Stimulated activated CD8-positive, alpha-beta memory T cell treated with anti-CD3 and anti-CD28 coated beads, Interleukin-12 subunit alpha, Interleukin-12 subunit beta, amount 100 ng/mL, for 1 hour (primary cell): Measurements from ENCODE around the gene COL9A3.

Source experiments
- DNase-seq: peaks from one replicate; pipeline ENCODE4 v3.0.0-alpha.2; 2020; ENCODE audit warnings: low read depth

The COL9A3 gene

GRCh38 chr20:62816884-62817873, at the start of gene COL9A3:
Gene COL9A3 (plus strand): TSS chr20:62817050. CDS start chr20:62817065, 15 bp downstream.
- no peak for DNase-seq

GRCh38 chr20:62768234-62768546, 48.7 kb upstream of the COL9A3 start:
- no peak for DNase-seq

GRCh38 chr20:62768551-62769287, 48.1 kb upstream of the COL9A3 start:
- no peak for DNase-seq

- DNase-seq: no peak
Measured at GRCh38 chr20:62769346-62770071, 47.3 kb upstream of the COL9A3 start.

- no peak for DNase-seq
Measured at GRCh38 chr20:62770111-62770910, 46.5 kb upstream of the COL9A3 start.

GRCh38 chr20:62770916-62771315, 45.9 kb upstream of the COL9A3 start:
- DNase-seq: no peak

- no peak for DNase-seq
Measured at GRCh38 chr20:62771396-62772102, 45.3 kb upstream of the COL9A3 start.

GRCh38 chr20:62772103-62772611, 44.7 kb upstream of the COL9A3 start:
- no peak for DNase-seq

- no peak for DNase-seq
Measured at GRCh38 chr20:62772619-62772989, 44.2 kb upstream of the COL9A3 start.

GRCh38 chr20:62772990-62773844, 43.6 kb upstream of the COL9A3 start:
- DNase-seq: no peak

- no peak for DNase-seq
Measured at GRCh38 chr20:62773845-62774714, 42.8 kb upstream of the COL9A3 start.

GRCh38 chr20:62774762-62775161, 42.1 kb upstream of the COL9A3 start:
- no peak for DNase-seq

GRCh38 chr20:62775206-62775605, 41.6 kb upstream of the COL9A3 start:
- DNase-seq: no peak

GRCh38 chr20:62776035-62776691, 40.7 kb upstream of the COL9A3 start:
- no peak for DNase-seq

GRCh38 chr20:62776692-62777527, 39.9 kb upstream of the COL9A3 start:
- DNase-seq: no peak

- DNase-seq: no peak
Measured at GRCh38 chr20:62777528-62777830, 39.4 kb upstream of the COL9A3 start.

- no peak for DNase-seq
Measured at GRCh38 chr20:62778058-62778457, 38.8 kb upstream of the COL9A3 start.
